B cell (primary cell): Measurements from ENCODE around the gene MPC2. TPM values are rescaled to one million over a fixed set of nuclear protein-coding genes. Genes with fewer than 3 reads are reported as not detected.

Experiments
- ATAC-seq: fragments of 200-7000 bp; cut with Tn5 transposase; one replicate; pipeline ENCODE4 v1.10.0; 2021; ENCODE audit warnings: low read depth, mild to moderate bottlenecking, moderate number of reproducible peaks, moderate library complexity
- CTCF ChIA-PET: fragments of 350-600 bp; sonication (Branson Sonifier 250); formaldehyde crosslinking; loops from one replicate; lab custom pipeline; 2021; ENCODE audit warnings: antibody characterized with exemption, inconsistent platforms; lab: Charles Lee
- POLR2A ChIA-PET: fragments of 350-600 bp; sonication (Branson Sonifier 250); formaldehyde crosslinking; loops from one replicate; lab custom pipeline; 2021; ENCODE audit warnings: antibody characterized with exemption; lab: Charles Lee
- DNase-seq: peaks from one replicate; pipeline ENCODE4 v3.0.0; 2013
- H2AFZ ChIP-seq: 2 replicates; pipeline ENCODE4 v1.6.1; 2012; ENCODE audit warnings: mild to moderate bottlenecking, low read depth, low read length; ENCODE audit not compliant: insufficient read depth, poor library complexity, severe bottlenecking
- H3K27ac ChIP-seq, 2 donors: 1 replicate in 1 of 2; 2 replicates in 1 of 2; pipeline ENCODE4 v1.5.1; 2012 to 2013; ENCODE audit warnings: low read length in 2 of 2, mild to moderate bottlenecking in 2 of 2, moderate library complexity in 1 of 2
- H3K27me3 ChIP-seq, 4 experiments: fragments of 200-600 bp in 1 of 4; sonication (generic) in 1 of 4; replicated peaks in 1 of 4; 1 replicate in 2 of 4; 2 replicates in 2 of 4; pipeline versions ENCODE4 v1.6.1 to v1.7.0; 2013 to 2016; ENCODE audit warnings: low read length in 3 of 4, mild to moderate bottlenecking in 2 of 4, mixed read lengths in 1 of 4, moderate library complexity in 1 of 4; ENCODE audit not compliant: insufficient read depth in 4 of 4, control insufficient read depth in 3 of 4; ENCODE audit errors: control extremely low read depth in 1 of 4
- H3K36me3 ChIP-seq, 2 experiments: replicated peaks in 1 of 2; 1 replicate in 1 of 2; 2 replicates in 1 of 2; pipeline versions ENCODE4 v1.6.1 to v1.7.1; 2013; ENCODE audit warnings: low read length in 1 of 2; ENCODE audit not compliant: insufficient read depth in 2 of 2, control insufficient read depth in 1 of 2; ENCODE audit errors: control extremely low read depth in 1 of 2, extremely low read depth in 1 of 2
- H3K4me1 ChIP-seq, 2 donors: fragments of 200-600 bp in 1 of 2; sonication (generic) in 1 of 2; 1 replicate in 1 of 2; 2 replicates in 1 of 2; pipeline versions ENCODE4 v1.5.1 to v1.6.1; 2013 to 2017; ENCODE audit warnings: low read length in 2 of 2; ENCODE audit not compliant: control insufficient read depth in 2 of 2, insufficient read depth in 2 of 2
- H3K4me2 ChIP-seq: replicated peaks from 2 replicates; pipeline ENCODE3; 2012; ENCODE audit warnings: mild to moderate bottlenecking, low read depth, low read length; ENCODE audit not compliant: poor library complexity, severe bottlenecking
- H3K4me3 ChIP-seq, 5 experiments: fragments of 200-600 bp in 1 of 5; sonication (generic) in 1 of 5; 1 replicate in 3 of 5; 2 replicates in 2 of 5; pipeline versions ENCODE4 v1.5.1 to v1.7.0; 2011 to 2016; ENCODE audit warnings: low read length in 4 of 5, mild to moderate bottlenecking in 4 of 5, low read depth in 2 of 5, control low read depth in 1 of 5, moderate library complexity in 1 of 5; ENCODE audit not compliant: insufficient read depth in 1 of 5; ENCODE audit errors: control extremely low read depth in 1 of 5, extremely low read depth in 1 of 5
- H3K79me2 ChIP-seq: fragments of 200-600 bp; sonication (generic); one replicate; pipeline ENCODE4 v1.6.0; 2016; ENCODE audit warnings: low read length; ENCODE audit not compliant: control insufficient read depth, insufficient read depth
- H3K9ac ChIP-seq: fragments of 200-600 bp; sonication (generic); 2 replicates; pipeline ENCODE4 v1.6.1; 2017; ENCODE audit warnings: mild to moderate bottlenecking, low read length, moderate library complexity
- H3K9me3 ChIP-seq, 3 donors: one replicate each; pipeline versions ENCODE4 v1.6.1 to v1.7.1; 2013; ENCODE audit warnings: low read length in 2 of 3; ENCODE audit not compliant: control insufficient read depth in 2 of 3, insufficient read depth in 1 of 3; ENCODE audit errors: control extremely low read depth in 1 of 3
- H4K20me1 ChIP-seq: 2 replicates; pipeline ENCODE4 v1.6.0; 2012; ENCODE audit warnings: mild to moderate bottlenecking, low read length; ENCODE audit not compliant: insufficient read depth, control insufficient read depth, poor library complexity, severe bottlenecking
- H3K27ac Mint-ChIP-seq: one replicate; pipeline ENCODE4 v1.8.0; 2021; ENCODE audit warnings: mixed read lengths
- H3K27me3 Mint-ChIP-seq: one replicate; pipeline ENCODE4 v1.8.0; 2021; ENCODE audit warnings: mixed read lengths
- H3K4me1 Mint-ChIP-seq: one replicate; pipeline ENCODE4 v1.8.0; 2021; ENCODE audit warnings: mixed read lengths
- H3K4me3 Mint-ChIP-seq: one replicate; pipeline ENCODE4 v1.8.0; 2021; ENCODE audit warnings: mixed read lengths
- H3K9me3 Mint-ChIP-seq: one replicate; pipeline ENCODE4 v1.8.0; 2022; ENCODE audit warnings: mixed read lengths; ENCODE audit not compliant: insufficient read depth
- EZH2 ChIP-seq: IDR thresholded peaks from 2 replicates; pipeline ENCODE4 v1.6.1; 2012; ENCODE audit warnings: borderline replicate concordance, low read depth, mild to moderate bottlenecking, moderate library complexity, low read length; ENCODE audit not compliant: insufficient read depth, poor library complexity, severe bottlenecking
- WGBS: methylation state at CpG from one replicate; pipeline ENCODE4 v1.1.5; 2013; ENCODE audit warnings: missing lambda C conversion rate; ENCODE audit not compliant: insufficient coverage; 5-methylcytosine and 5-hydroxymethylcytosine counted together
- intact Hi-C: fragments of 100-400 bp; cut with micrococcal nuclease; formaldehyde crosslinking; loops from one replicate; pipeline ENCODE4 v1.10.0; 2022
- polyA plus RNA-seq: library from polyadenylated mRNA; depleted of rRNA; stranded (reverse); fragments of >200 nt; gene quantifications from 2 replicates; pipeline ENCODE4 v1.2.3, GENCODE V29; 2012
- total RNA-seq, 2 donors: library from RNA; stranded (reverse); fragments of 120-200 nt in 1 of 2; gene quantifications; 1 replicate in 1 of 2; 2 replicates in 1 of 2; pipeline versions ENCODE4 v1.2.3 to v1.2.4, GENCODE V29; 2013 to 2022
- TF ChIP-seq, protein P1 (sequence below): fragments of 200-600 bp; IDR thresholded peaks from one replicate; pipeline ENCODE4 v1.8.0; 2022; ENCODE audit warnings: antibody characterized with exemption, mild to moderate bottlenecking

The MPC2 gene
- total and polyA plus RNA-seq, 2 donors (not counting 1 experiment from before 2014, with no cell fraction given), result 16.4 to 17.5 TPM

DNA sequence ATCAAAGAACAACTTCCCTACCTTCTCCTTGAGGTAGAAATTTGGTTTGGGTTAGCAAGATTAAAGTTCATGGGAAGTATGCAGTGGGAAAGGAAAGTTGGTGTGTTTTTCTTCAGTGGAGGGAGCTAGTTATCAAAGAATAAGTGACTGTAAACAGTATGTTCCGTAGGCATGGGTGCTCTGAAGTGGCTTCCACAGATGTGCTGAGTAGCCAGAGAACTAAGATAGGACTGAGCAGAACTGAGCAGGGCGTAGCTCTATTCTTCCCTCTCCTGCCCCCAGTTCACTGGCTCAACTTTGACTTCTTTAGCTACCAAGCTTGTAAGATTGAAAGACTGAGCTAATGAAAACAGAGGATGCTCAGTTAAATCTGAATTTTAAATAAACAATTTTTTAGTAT, 26.3 kb downstream of the MPC2 start:
- Histone ChIP-seq H3K4me1 (no peaks in the 10 kb centered on the region), H3K27me3 (no peaks in the 10 kb centered on the region), H3K79me2 (no peaks in the 10 kb centered on the region), H3K27ac (no peak overlapping the region), H3K9me3 (peaks cover 1 to 12% (median 8%) of the 10 kb centered on the region in 3 donors), H3K9ac (no peak overlapping the region), H3K4me2 (no peak overlapping the region), H3K36me3 (no peaks in the 10 kb centered on the region), H2AFZ (no peak overlapping the region), H3K4me3 (no peak overlapping the region), H4K20me1 (no peaks in the 10 kb centered on the region)
- Mint-ChIP-seq H3K27me3 (peaks cover 3% of the 10 kb centered on the region), H3K9me3 (peaks cover 5% of the 10 kb centered on the region), H3K4me1 (peaks cover 2% of the 10 kb centered on the region), H3K4me3 (no peak overlapping the region), H3K27ac (no peak overlapping the region)
- no CpG with 5 or more reads among the region's 2 CpGs for WGBS
- ChIA-PET CTCF (no interaction called here), POLR2A (no interaction called here)
- intact Hi-C loops, result no loop called here
- TF ChIP-seq EZH2, result no peak
- TF ChIP-seq, protein P1, sequence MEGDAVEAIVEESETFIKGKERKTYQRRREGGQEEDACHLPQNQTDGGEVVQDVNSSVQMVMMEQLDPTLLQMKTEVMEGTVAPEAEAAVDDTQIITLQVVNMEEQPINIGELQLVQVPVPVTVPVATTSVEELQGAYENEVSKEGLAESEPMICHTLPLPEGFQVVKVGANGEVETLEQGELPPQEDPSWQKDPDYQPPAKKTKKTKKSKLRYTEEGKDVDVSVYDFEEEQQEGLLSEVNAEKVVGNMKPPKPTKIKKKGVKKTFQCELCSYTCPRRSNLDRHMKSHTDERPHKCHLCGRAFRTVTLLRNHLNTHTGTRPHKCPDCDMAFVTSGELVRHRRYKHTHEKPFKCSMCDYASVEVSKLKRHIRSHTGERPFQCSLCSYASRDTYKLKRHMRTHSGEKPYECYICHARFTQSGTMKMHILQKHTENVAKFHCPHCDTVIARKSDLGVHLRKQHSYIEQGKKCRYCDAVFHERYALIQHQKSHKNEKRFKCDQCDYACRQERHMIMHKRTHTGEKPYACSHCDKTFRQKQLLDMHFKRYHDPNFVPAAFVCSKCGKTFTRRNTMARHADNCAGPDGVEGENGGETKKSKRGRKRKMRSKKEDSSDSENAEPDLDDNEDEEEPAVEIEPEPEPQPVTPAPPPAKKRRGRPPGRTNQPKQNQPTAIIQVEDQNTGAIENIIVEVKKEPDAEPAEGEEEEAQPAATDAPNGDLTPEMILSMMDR, result no peak
- DNase-seq (no peak), ATAC-seq (no peak)

DNA sequence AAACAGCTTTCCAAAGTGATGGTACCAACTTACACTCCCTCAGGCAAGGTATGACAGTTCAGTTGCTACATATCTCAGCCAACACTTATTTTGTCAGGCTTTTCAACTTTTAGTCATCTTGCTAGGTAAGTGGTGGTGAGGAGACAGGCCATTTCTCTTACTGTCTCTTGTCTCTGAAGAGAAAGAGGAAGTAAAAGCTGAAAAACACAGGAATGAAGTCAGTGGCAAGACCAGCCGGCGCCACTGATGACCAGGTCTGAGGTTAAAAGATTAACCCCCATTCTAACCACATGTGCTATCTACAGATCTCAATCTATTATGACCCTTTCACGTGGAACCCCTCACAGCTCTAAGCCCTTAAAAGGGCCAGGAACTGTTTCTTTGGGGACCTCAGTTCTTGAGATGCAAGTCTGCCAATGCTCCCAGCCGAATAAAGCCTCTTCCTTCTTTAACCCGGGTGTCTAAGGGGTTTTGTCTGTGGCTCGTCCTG, 27.1 kb downstream of the MPC2 start:
- no peak overlapping the region for H3K27ac ChIP-seq
- H3K4me2 ChIP-seq, result no peak overlapping the region
- H3K4me3 Mint-ChIP-seq, result no peak overlapping the region
- H4K20me1 ChIP-seq, result no peaks in the 10 kb centered on the region
- peaks cover 3% of the 10 kb centered on the region for H3K27me3 Mint-ChIP-seq
- H3K4me3 ChIP-seq, result no peak overlapping the region
- CTCF ChIA-PET, result no interaction called here
- H3K27me3 ChIP-seq, result no peaks in the 10 kb centered on the region
- 30% methylated on average over 1 of the region's 6 CpGs for WGBS
- H3K9me3 Mint-ChIP-seq, result peaks cover 5% of the 10 kb centered on the region
- no peaks in the 10 kb centered on the region for H3K4me1 ChIP-seq
- H3K79me2 ChIP-seq, result no peaks in the 10 kb centered on the region
- H3K4me1 Mint-ChIP-seq, result peaks cover 2% of the 10 kb centered on the region
- POLR2A ChIA-PET, result no interaction called here
- no peaks in the 10 kb centered on the region for H3K36me3 ChIP-seq
- H3K9me3 ChIP-seq, result peaks cover 1 to 12% (median 8%) of the 10 kb centered on the region in 3 donors
- H2AFZ ChIP-seq, result no peak overlapping the region
- no peak overlapping the region for H3K9ac ChIP-seq
- ATAC-seq (no peak), DNase-seq (no peak)
- intact Hi-C loops, result no loop called here
- TF ChIP-seq EZH2, result no peak
- TF ChIP-seq, protein P1, result no peak
- no peak overlapping the region for H3K27ac Mint-ChIP-seq
